ENCODE data around the gene RPL39L.

The RPL39L gene

DNA sequence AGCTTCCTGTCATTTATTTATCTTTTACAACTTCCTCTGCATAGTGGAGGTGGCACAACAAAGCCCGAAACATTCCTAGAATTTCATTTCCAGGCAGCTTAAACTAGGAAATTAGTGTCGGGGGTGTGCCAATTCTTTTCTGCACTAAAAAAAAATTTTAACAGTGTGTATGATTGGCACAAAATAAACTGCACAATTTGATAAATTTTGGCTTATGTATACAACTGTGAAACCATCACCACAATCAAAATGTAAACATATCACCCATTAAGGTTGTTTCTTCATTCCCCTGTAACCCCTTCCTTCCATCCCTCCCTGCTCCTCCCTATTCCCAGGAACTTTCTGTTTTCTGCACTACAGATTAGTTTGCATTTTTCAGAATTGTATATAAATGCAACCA, 54.7 kb downstream of the RPL39L start:
- Histone ChIP-seq H3K4me1 (ENCODE audit: control insufficient read depth, insufficient read depth, low read length) (no peaks in the 10 kb centered on the region), H3K9me3 (ENCODE audit: control insufficient read depth, low read length) (no peaks in the 10 kb centered on the region), H3K9ac (ENCODE audit: low read length) (no peak overlapping the region), H3K27me3 (ENCODE audit: control insufficient read depth, insufficient read depth, low read length) (no peaks in the 10 kb centered on the region), H3K36me3 (ENCODE audit: control insufficient read depth, insufficient read depth, low read length) (no peaks in the 10 kb centered on the region), H3K4me3 (ENCODE audit: low read length) (no peak overlapping the region)

- Histone ChIP-seq H3K27me3 (ENCODE audit: control insufficient read depth, insufficient read depth, low read length) (no peaks in the 10 kb centered on the region), H3K4me1 (ENCODE audit: control insufficient read depth, insufficient read depth, low read length) (no peaks in the 10 kb centered on the region), H3K36me3 (ENCODE audit: control insufficient read depth, insufficient read depth, low read length) (no peaks in the 10 kb centered on the region), H3K9ac (ENCODE audit: low read length) (no peak overlapping the region), H3K4me3 (ENCODE audit: low read length) (no peak overlapping the region), H3K9me3 (ENCODE audit: control insufficient read depth, low read length) (no peaks in the 10 kb centered on the region)
Measured at GRCh38 chr3:187084126-187084525, 55.2 kb downstream of the RPL39L start.

GRCh38 chr3:187082758-187083375, 56.4 kb downstream of the RPL39L start:
- no peaks in the 10 kb centered on the region for H3K9me3 ChIP-seq (ENCODE audit: control insufficient read depth, low read length)
- no peaks in the 10 kb centered on the region for H3K27me3 ChIP-seq (ENCODE audit: control insufficient read depth, insufficient read depth, low read length)
- H3K4me1 ChIP-seq (ENCODE audit: control insufficient read depth, insufficient read depth, low read length): no peaks in the 10 kb centered on the region
- H3K4me3 ChIP-seq (ENCODE audit: low read length): no peak overlapping the region
- H3K9ac ChIP-seq (ENCODE audit: low read length): no peak overlapping the region
- no peaks in the 10 kb centered on the region for H3K36me3 ChIP-seq (ENCODE audit: control insufficient read depth, insufficient read depth, low read length)

GRCh38 chr3:187080799-187081450, 58.4 kb downstream of the RPL39L start:
- Histone ChIP-seq H3K9ac (ENCODE audit: low read length) (no peak overlapping the region), H3K4me3 (ENCODE audit: low read length) (no peak overlapping the region), H3K36me3 (ENCODE audit: control insufficient read depth, insufficient read depth, low read length) (no peaks in the 10 kb centered on the region), H3K9me3 (ENCODE audit: control insufficient read depth, low read length) (no peaks in the 10 kb centered on the region), H3K27me3 (ENCODE audit: control insufficient read depth, insufficient read depth, low read length) (no peaks in the 10 kb centered on the region), H3K4me1 (ENCODE audit: control insufficient read depth, insufficient read depth, low read length) (no peaks in the 10 kb centered on the region)

GRCh38 chr3:187079090-187080022, 59.9 kb downstream of the RPL39L start:
- H3K4me3 ChIP-seq (ENCODE audit: low read length): no peak overlapping the region
- no peaks in the 10 kb centered on the region for H3K9me3 ChIP-seq (ENCODE audit: control insufficient read depth, low read length)
- no peaks in the 10 kb centered on the region for H3K27me3 ChIP-seq (ENCODE audit: control insufficient read depth, insufficient read depth, low read length)
- no peak overlapping the region for H3K9ac ChIP-seq (ENCODE audit: low read length)
- H3K4me1 ChIP-seq (ENCODE audit: control insufficient read depth, insufficient read depth, low read length): no peaks in the 10 kb centered on the region
- H3K36me3 ChIP-seq (ENCODE audit: control insufficient read depth, insufficient read depth, low read length): no peaks in the 10 kb centered on the region

GRCh38 chr3:187077537-187077936, 61.8 kb downstream of the RPL39L start:
- Histone ChIP-seq H3K9me3 (ENCODE audit: control insufficient read depth, low read length) (no peaks in the 10 kb centered on the region), H3K27me3 (ENCODE audit: control insufficient read depth, insufficient read depth, low read length) (no peaks in the 10 kb centered on the region), H3K4me1 (ENCODE audit: control insufficient read depth, insufficient read depth, low read length) (no peaks in the 10 kb centered on the region), H3K9ac (ENCODE audit: low read length) (no peak overlapping the region), H3K36me3 (ENCODE audit: control insufficient read depth, insufficient read depth, low read length) (no peaks in the 10 kb centered on the region), H3K4me3 (ENCODE audit: low read length) (no peak overlapping the region)

- Histone ChIP-seq H3K9me3 (ENCODE audit: control insufficient read depth, low read length) (no peaks in the 10 kb centered on the region), H3K9ac (ENCODE audit: low read length) (no peak overlapping the region), H3K4me3 (ENCODE audit: low read length) (no peak overlapping the region), H3K36me3 (ENCODE audit: control insufficient read depth, insufficient read depth, low read length) (no peaks in the 10 kb centered on the region), H3K27me3 (ENCODE audit: control insufficient read depth, insufficient read depth, low read length) (no peaks in the 10 kb centered on the region), H3K4me1 (ENCODE audit: control insufficient read depth, insufficient read depth, low read length) (no peaks in the 10 kb centered on the region)
Measured at GRCh38 chr3:187077085-187077484, 62.2 kb downstream of the RPL39L start.

DNA sequence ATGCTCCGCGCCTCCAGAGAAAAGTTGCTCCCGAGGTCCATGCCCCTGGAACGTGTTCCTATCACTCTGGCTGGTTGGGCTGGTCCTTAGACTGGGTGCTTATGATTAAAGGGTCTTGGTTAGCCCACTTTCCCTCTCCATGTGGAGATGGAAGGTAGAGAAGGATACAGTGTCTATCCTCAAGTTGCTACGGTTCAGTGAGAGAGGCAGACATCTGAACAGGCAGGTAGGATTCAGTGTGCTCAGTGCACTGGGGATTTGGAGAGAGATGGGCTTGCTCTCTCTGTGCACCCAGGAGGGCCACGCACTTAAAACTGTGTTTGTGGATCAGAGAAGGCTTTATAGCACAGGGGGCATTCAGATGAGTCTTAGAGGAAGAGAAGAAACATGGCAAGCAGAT, 63.0 kb downstream of the RPL39L start:
- no peaks in the 10 kb centered on the region for H3K36me3 ChIP-seq (ENCODE audit: control insufficient read depth, insufficient read depth, low read length)

GRCh38 chr3:187074846-187075245, 64.5 kb downstream of the RPL39L start:
- Histone ChIP-seq H3K27me3 (ENCODE audit: control insufficient read depth, insufficient read depth, low read length) (no peaks in the 10 kb centered on the region), H3K9ac (ENCODE audit: low read length) (no peak overlapping the region), H3K4me1 (ENCODE audit: control insufficient read depth, insufficient read depth, low read length) (no peaks in the 10 kb centered on the region), H3K4me3 (ENCODE audit: low read length) (no peak overlapping the region), H3K36me3 (ENCODE audit: control insufficient read depth, insufficient read depth, low read length) (no peaks in the 10 kb centered on the region), H3K9me3 (ENCODE audit: control insufficient read depth, low read length) (peaks cover 1% of the 10 kb centered on the region)

More for the DNA sequence above, 63.0 kb downstream of the RPL39L start:
- Histone ChIP-seq H3K9me3 (ENCODE audit: control insufficient read depth, low read length) (no peaks in the 10 kb centered on the region), H3K4me3 (ENCODE audit: low read length) (no peak overlapping the region), H3K4me1 (ENCODE audit: control insufficient read depth, insufficient read depth, low read length) (no peaks in the 10 kb centered on the region), H3K9ac (ENCODE audit: low read length) (no peak overlapping the region), H3K27me3 (ENCODE audit: control insufficient read depth, insufficient read depth, low read length) (no peaks in the 10 kb centered on the region)

DNA sequence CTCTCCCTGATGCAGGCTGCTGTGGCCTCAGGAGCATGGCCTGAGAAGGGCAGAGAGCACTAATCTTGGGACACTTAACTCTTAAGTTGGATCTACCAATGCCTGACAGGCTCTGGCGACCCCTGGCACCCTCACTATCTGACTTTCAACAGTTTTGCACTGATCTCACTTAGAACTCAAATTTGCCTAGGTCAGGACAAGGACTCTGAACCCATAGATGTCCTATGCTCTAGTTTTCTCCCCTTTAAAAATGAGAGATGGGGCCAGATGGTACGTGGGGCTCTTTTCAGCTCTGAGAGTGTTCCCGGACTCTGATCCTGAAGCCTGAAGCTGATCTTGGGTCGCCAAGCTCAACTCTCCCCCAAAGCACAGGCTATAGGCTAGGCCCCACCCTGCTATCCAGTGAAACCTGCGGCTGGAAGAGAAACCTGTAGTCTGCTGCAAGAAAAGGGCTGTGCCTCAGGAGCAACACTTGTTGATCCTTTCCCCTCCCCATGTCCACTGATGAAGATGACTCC, 65.7 kb downstream of the RPL39L start:
- no peaks in the 10 kb centered on the region for H3K4me1 ChIP-seq (ENCODE audit: control insufficient read depth, insufficient read depth, low read length)
- H3K4me3 ChIP-seq (ENCODE audit: low read length): no peak overlapping the region
- no peaks in the 10 kb centered on the region for H3K27me3 ChIP-seq (ENCODE audit: control insufficient read depth, insufficient read depth, low read length)
- no peak overlapping the region for H3K9ac ChIP-seq (ENCODE audit: low read length)
- no peaks in the 10 kb centered on the region for H3K36me3 ChIP-seq (ENCODE audit: control insufficient read depth, insufficient read depth, low read length)
- peaks cover 4% of the 10 kb centered on the region for H3K9me3 ChIP-seq (ENCODE audit: control insufficient read depth, low read length)

DNA sequence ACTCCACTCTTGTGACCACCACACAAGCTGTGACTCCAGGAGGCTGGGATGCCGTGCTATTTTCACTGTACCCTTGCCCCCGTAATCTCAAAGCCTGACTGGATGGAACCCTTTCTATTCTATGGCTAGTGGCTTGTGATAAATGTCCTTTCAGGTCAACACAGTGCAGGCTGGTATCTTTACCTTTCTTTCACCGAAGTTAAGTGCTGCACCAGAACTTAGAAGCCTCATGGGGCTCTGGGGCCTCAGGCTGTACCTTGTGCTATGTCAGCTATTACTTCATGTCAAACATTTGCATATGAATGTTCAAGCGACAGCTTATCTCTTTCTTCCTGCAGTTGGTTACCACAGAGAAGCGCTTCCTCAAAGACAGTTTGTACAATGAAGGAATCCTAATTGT, 66.8 kb downstream of the RPL39L start:
- Histone ChIP-seq H3K36me3 (ENCODE audit: control insufficient read depth, insufficient read depth, low read length) (no peaks in the 10 kb centered on the region), H3K4me1 (ENCODE audit: control insufficient read depth, insufficient read depth, low read length) (no peaks in the 10 kb centered on the region), H3K27me3 (ENCODE audit: control insufficient read depth, insufficient read depth, low read length) (no peaks in the 10 kb centered on the region), H3K9me3 (ENCODE audit: control insufficient read depth, low read length) (peaks cover 4% of the 10 kb centered on the region), H3K9ac (ENCODE audit: low read length) (no peak overlapping the region), H3K4me3 (ENCODE audit: low read length) (no peak overlapping the region)

- Histone ChIP-seq H3K4me3 (ENCODE audit: low read length) (no peak overlapping the region), H3K9me3 (ENCODE audit: control insufficient read depth, low read length) (peaks cover 4% of the 10 kb centered on the region), H3K27me3 (ENCODE audit: control insufficient read depth, insufficient read depth, low read length) (no peaks in the 10 kb centered on the region), H3K9ac (ENCODE audit: low read length) (no peak overlapping the region), H3K4me1 (ENCODE audit: control insufficient read depth, insufficient read depth, low read length) (no peaks in the 10 kb centered on the region), H3K36me3 (ENCODE audit: control insufficient read depth, insufficient read depth, low read length) (no peaks in the 10 kb centered on the region)
Measured at GRCh38 chr3:187072102-187072501, 67.2 kb downstream of the RPL39L start.

All from mucosa of stomach (tissue), 1 donor.